ENCODE measurements around the gene ARFGAP1.

The ARFGAP1 gene

GRCh38 chr20:63285636-63286615 is 13.3 kb downstream of the ARFGAP1 start:
- peaks cover 2 to 71% (median 46%) of the 10 kb centered on the region in 4 experiments for H3K36me3 ChIP-seq (ENCODE audit: control insufficient read depth in 4 of 4, insufficient read depth in 4 of 4, low read length in 3 of 4)
- CTCF ChIA-PET = no interaction called here
- 97% methylated on average over 36 of the region's 44 CpGs for whole genome bisulfite sequencing (ENCODE audit: insufficient coverage)

GRCh38 chr20:63286781-63287696 is 14.4 kb downstream of the ARFGAP1 start:
- Histone ChIP-seq H3K4me3 (ENCODE audit: control insufficient read depth in 1 of 7, extremely low read depth in 1 of 7, insufficient read depth in 4 of 7, low read depth in 2 of 7, low read length in 6 of 7) (no peak overlapping the region), H3K27me3 (replicated peaks in 2 of 5; ENCODE audit: control insufficient read depth in 4 of 5, insufficient read depth in 5 of 5, low read length in 4 of 5) (peaks cover 0 to under 1% (median 0%) of the 10 kb centered on the region in 5 experiments), H3K4me1 (ENCODE audit: control extremely low read depth in 1 of 4, control insufficient read depth in 4 of 4, insufficient read depth in 4 of 4, low read length in 3 of 4) (no peaks in the 10 kb centered on the region), H3K9me3 (ENCODE audit: control extremely low read depth in 1 of 5, control insufficient read depth in 4 of 5, insufficient read depth in 2 of 5, low read depth in 1 of 5, low read length in 4 of 5) (no peaks in the 10 kb centered on the region), H3K27ac (ENCODE audit: insufficient read depth in 1 of 2, low read depth in 1 of 2, low read length in 2 of 2, poor library complexity in 1 of 2, severe bottlenecking in 2 of 2) (no peak overlapping the region), H3K36me3 (ENCODE audit: control insufficient read depth in 4 of 4, insufficient read depth in 4 of 4, low read length in 3 of 4) (peaks cover 2 to 60% (median 39%) of the 10 kb centered on the region in 4 experiments)
- no peak for DNase-seq
- CTCF ChIA-PET = interaction anchor here (1.2 kb wide), 1 partner anchor 48 kb away, joined by 3 read pairs; no protein-coding TSS in a partner anchor
- WGBS (ENCODE audit: insufficient coverage) = 93% methylated on average over 14 of the region's 23 CpGs
- POLR2A ChIA-PET = no interaction called here

More at GRCh38 chr20:63285636-63286615, 13.3 kb downstream of the ARFGAP1 start:
- H3K4me1 ChIP-seq (ENCODE audit: control extremely low read depth in 1 of 4, control insufficient read depth in 4 of 4, insufficient read depth in 4 of 4, low read length in 3 of 4) = no peaks in the 10 kb centered on the region
- no peak for DNase-seq
- H3K27me3 ChIP-seq (replicated peaks in 2 of 5; ENCODE audit: control insufficient read depth in 4 of 5, insufficient read depth in 5 of 5, low read length in 4 of 5) = no peaks in the 10 kb centered on the region
- H3K4me3 ChIP-seq (ENCODE audit: control insufficient read depth in 1 of 7, extremely low read depth in 1 of 7, insufficient read depth in 4 of 7, low read depth in 2 of 7, low read length in 6 of 7) = no peak overlapping the region
- POLR2A ChIA-PET = no interaction called here
- H3K9me3 ChIP-seq (ENCODE audit: control extremely low read depth in 1 of 5, control insufficient read depth in 4 of 5, insufficient read depth in 2 of 5, low read depth in 1 of 5, low read length in 4 of 5) = no peaks in the 10 kb centered on the region
- H3K27ac ChIP-seq (ENCODE audit: insufficient read depth in 1 of 2, low read depth in 1 of 2, low read length in 2 of 2, poor library complexity in 1 of 2, severe bottlenecking in 2 of 2) = no peak overlapping the region

GRCh38 chr20:63287697-63288580 is 15.3 kb downstream of the ARFGAP1 start:
- H3K27ac ChIP-seq (ENCODE audit: insufficient read depth in 1 of 2, low read depth in 1 of 2, low read length in 2 of 2, poor library complexity in 1 of 2, severe bottlenecking in 2 of 2) = no peak overlapping the region
- peaks cover 0 to 5% (median 0%) of the 10 kb centered on the region in 5 experiments for H3K27me3 ChIP-seq (replicated peaks in 2 of 5; ENCODE audit: control insufficient read depth in 4 of 5, insufficient read depth in 5 of 5, low read length in 4 of 5)
- CTCF ChIA-PET = interaction anchor here (1.2 to 1.4 kb wide), 2 partner anchors 15 to 48 kb away, joined by 3 to 4 read pairs; no protein-coding TSS in a partner anchor
- peaks cover 0 to 51% (median 34%) of the 10 kb centered on the region in 4 experiments for H3K36me3 ChIP-seq (ENCODE audit: control insufficient read depth in 4 of 4, insufficient read depth in 4 of 4, low read length in 3 of 4)
- H3K4me3 ChIP-seq (ENCODE audit: control insufficient read depth in 1 of 7, extremely low read depth in 1 of 7, insufficient read depth in 4 of 7, low read depth in 2 of 7, low read length in 6 of 7) = no peak overlapping the region
- DNase-seq = no peak
- no peaks in the 10 kb centered on the region for H3K4me1 ChIP-seq (ENCODE audit: control extremely low read depth in 1 of 4, control insufficient read depth in 4 of 4, insufficient read depth in 4 of 4, low read length in 3 of 4)
- no peaks in the 10 kb centered on the region for H3K9me3 ChIP-seq (ENCODE audit: control extremely low read depth in 1 of 5, control insufficient read depth in 4 of 5, insufficient read depth in 2 of 5, low read depth in 1 of 5, low read length in 4 of 5)
- POLR2A ChIA-PET = no interaction called here
- 96% methylated on average over 51 of the region's 55 CpGs for WGBS (ENCODE audit: insufficient coverage)

GRCh38 chr20:63288581-63289251 is 16.1 kb downstream of the ARFGAP1 start:
- H3K36me3 ChIP-seq (ENCODE audit: control insufficient read depth in 4 of 4, insufficient read depth in 4 of 4, low read length in 3 of 4) = peaks cover 0 to 44% (median 31%) of the 10 kb centered on the region in 4 experiments

GRCh38 chr20:63289311-63290135 is 16.9 kb downstream of the ARFGAP1 start:
- peaks cover 0 to 17% (median under 1%) of the 10 kb centered on the region in 5 experiments for H3K27me3 ChIP-seq (replicated peaks in 2 of 5; ENCODE audit: control insufficient read depth in 4 of 5, insufficient read depth in 5 of 5, low read length in 4 of 5)
- H3K9me3 ChIP-seq (ENCODE audit: control extremely low read depth in 1 of 5, control insufficient read depth in 4 of 5, insufficient read depth in 2 of 5, low read depth in 1 of 5, low read length in 4 of 5) = no peaks in the 10 kb centered on the region
- no peak for DNase-seq
- no peak overlapping the region for H3K27ac ChIP-seq (ENCODE audit: insufficient read depth in 1 of 2, low read depth in 1 of 2, low read length in 2 of 2, poor library complexity in 1 of 2, severe bottlenecking in 2 of 2)
- peaks cover 0 to 41% (median 29%) of the 10 kb centered on the region in 4 experiments for H3K36me3 ChIP-seq (ENCODE audit: control insufficient read depth in 4 of 4, insufficient read depth in 4 of 4, low read length in 3 of 4)
- ChIA-PET CTCF (interaction anchor here (0.7 to 1.4 kb wide), 2 partner anchors 16 to 66 kb away, joined by 4 read pairs; no protein-coding TSS in a partner anchor), POLR2A (no interaction called here)
- no peak overlapping the region for H3K4me3 ChIP-seq (ENCODE audit: control insufficient read depth in 1 of 7, extremely low read depth in 1 of 7, insufficient read depth in 4 of 7, low read depth in 2 of 7, low read length in 6 of 7)
- WGBS (ENCODE audit: insufficient coverage) = 93% methylated on average over 23 of the region's 25 CpGs
- no peaks in the 10 kb centered on the region for H3K4me1 ChIP-seq (ENCODE audit: control extremely low read depth in 1 of 4, control insufficient read depth in 4 of 4, insufficient read depth in 4 of 4, low read length in 3 of 4)

More at GRCh38 chr20:63288581-63289251, 16.1 kb downstream of the ARFGAP1 start:
- ChIA-PET POLR2A (no interaction called here), CTCF (interaction anchor here (0.7 to 1.4 kb wide), 2 partner anchors 15 to 65 kb away, joined by 4 read pairs; no protein-coding TSS in a partner anchor)
- Histone ChIP-seq H3K4me1 (ENCODE audit: control extremely low read depth in 1 of 4, control insufficient read depth in 4 of 4, insufficient read depth in 4 of 4, low read length in 3 of 4) (no peaks in the 10 kb centered on the region), H3K27me3 (replicated peaks in 2 of 5; ENCODE audit: control insufficient read depth in 4 of 5, insufficient read depth in 5 of 5, low read length in 4 of 5) (peaks cover 0 to 12% (median 0%) of the 10 kb centered on the region in 5 experiments), H3K27ac (ENCODE audit: insufficient read depth in 1 of 2, low read depth in 1 of 2, low read length in 2 of 2, poor library complexity in 1 of 2, severe bottlenecking in 2 of 2) (no peak overlapping the region), H3K9me3 (ENCODE audit: control extremely low read depth in 1 of 5, control insufficient read depth in 4 of 5, insufficient read depth in 2 of 5, low read depth in 1 of 5, low read length in 4 of 5) (no peaks in the 10 kb centered on the region), H3K4me3 (ENCODE audit: control insufficient read depth in 1 of 7, extremely low read depth in 1 of 7, insufficient read depth in 4 of 7, low read depth in 2 of 7, low read length in 6 of 7) (no peak overlapping the region)
- WGBS (ENCODE audit: insufficient coverage) = 95% methylated on average over 26 of the region's 28 CpGs
- no peak for DNase-seq
